Measurements from ENCODE around the gene PUS7L.
A peak's percentile ranks its signal among the peaks of the same experiment; 100 is the strongest.
"Not testable (repeated sequence)": the region's sequence is repeated elsewhere in the genome, so short reads cannot be mapped to it uniquely, and the experiment has no call there.

The PUS7L gene, protein sequence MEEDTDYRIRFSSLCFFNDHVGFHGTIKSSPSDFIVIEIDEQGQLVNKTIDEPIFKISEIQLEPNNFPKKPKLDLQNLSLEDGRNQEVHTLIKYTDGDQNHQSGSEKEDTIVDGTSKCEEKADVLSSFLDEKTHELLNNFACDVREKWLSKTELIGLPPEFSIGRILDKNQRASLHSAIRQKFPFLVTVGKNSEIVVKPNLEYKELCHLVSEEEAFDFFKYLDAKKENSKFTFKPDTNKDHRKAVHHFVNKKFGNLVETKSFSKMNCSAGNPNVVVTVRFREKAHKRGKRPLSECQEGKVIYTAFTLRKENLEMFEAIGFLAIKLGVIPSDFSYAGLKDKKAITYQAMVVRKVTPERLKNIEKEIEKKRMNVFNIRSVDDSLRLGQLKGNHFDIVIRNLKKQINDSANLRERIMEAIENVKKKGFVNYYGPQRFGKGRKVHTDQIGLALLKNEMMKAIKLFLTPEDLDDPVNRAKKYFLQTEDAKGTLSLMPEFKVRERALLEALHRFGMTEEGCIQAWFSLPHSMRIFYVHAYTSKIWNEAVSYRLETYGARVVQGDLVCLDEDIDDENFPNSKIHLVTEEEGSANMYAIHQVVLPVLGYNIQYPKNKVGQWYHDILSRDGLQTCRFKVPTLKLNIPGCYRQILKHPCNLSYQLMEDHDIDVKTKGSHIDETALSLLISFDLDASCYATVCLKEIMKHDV

DNA sequence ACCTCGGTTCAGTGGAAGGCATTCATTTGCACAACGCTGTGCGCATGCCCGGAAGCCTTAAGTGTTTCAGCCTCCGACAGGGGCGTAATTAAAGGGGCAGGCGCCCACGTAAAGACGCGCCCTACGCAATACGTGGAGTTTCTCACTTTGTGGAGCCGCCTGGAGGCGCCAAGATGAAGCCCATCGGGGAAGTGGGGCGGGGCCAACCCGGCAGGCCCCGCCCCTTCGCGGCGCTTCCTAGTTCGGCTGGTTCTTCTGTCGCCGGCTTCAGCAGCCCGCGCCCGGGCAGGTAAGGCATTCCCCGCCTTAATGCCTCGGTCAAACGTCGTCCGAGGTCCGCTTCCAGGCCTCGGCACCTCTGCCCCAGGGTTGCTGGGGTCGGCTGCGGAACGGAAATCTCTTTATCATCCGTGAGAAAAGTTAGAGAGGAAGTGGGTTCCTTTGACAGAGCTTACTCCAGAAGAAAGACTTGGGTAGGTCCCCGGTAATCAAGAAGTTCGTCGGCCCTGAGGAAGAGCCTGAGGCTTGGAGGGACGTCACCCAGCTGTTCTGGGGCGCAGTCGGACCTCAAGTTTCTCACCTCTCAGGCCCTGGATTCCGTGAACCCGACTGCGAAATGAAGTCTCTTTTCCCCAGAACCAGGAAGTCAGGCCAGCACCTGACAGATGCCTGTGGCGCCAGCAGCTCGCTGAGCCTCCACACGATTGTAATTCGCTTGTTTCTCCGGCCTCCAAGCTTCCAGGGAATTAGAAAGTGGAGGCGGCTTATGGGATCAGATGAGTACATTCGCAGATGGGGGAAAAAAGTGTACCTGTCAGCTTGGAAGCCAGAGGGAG is at the start of gene PUS7L, which contains the start of gene IRAK4:
Gene PUS7L, minus strand, starts transcription at position 63 of the 836 bp plus-strand sequence. CDS start 3,545 bp downstream, outside the sequence.
Gene IRAK4, plus strand, starts transcription at position 224 of the 836 bp plus-strand sequence. CDS start 9,161 bp downstream, outside the sequence.
- peak; percentile 97 for DNase-seq

DNA sequence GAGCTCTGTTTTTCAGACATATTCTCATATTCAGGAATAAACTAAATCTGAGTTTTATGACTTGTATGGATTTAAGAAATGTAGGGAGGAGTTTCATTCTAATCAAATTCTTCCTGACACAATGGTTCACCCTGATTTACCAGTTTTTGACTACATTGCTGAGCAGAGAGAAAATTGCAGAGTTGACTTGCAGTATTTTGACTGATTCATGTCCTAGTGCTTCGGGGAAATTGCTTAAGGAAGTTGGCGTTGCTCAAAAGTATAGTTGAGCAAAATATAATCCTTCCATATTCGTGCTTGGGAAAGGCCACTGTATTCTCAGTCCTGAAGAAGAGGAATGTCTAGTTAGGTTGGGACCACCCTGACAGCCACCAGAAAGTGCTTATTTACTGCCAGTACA is 48.8 kb upstream of the PUS7L start:
- no peak for DNase-seq

DNA sequence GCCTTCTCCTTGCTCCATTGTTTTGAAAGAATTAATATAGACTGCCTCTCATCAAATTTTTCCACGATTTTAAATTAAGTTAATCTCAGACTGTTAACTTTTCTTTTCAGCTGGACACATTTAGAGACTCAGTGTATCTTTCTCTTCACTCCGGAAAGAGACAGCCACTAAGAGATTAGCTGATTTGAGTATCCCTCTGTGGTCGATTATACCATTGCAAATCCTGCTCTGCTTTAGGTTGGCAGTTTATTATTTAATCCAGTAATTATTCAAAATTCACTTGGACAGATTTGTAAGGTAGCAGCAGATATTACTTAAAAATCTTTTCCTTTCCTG is 48.1 kb upstream of the PUS7L start:
- DNase-seq, result no peak

DNA sequence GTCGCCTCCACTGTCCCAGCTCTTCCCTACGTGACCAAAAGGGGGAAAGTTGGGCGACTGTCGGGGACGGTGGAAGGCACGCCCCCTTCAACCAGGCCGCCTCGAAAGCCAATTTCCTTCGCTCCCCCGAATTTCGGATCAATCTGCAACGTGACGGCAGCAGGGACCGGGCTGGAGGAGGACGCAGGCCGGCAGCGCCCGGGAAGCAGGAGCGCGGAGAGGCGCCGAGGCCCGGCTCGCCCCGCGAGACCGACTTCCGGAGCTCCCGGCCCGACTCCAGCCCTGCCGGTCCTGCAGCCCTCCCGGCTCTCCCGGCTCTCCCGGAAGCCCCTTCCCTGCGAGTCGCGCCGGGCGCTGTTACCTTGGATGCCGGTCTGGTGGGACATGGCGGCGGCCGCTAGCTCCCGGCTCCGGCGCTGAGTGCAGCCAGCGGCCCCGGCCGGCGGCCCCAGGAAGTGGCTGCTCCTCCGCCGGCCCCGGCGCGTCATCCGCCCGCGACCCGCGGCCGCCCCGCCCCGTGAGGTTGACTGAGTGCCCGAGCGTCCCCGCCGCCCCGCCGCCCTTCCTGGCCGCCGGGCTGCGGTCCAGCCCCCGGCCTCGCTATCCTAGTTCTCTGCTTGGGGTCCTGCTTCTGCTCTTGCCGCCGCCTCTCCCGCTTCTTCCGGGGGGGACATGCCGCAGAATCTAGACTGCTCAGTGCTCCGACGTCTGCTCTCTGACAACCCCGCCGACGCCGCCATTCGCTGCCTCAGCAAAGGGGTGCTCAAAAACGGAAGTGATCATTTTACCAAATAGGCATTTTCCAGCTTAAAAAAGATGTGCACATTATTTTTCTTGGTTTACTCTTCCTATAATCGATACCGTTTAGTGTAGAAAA is 47.5 kb upstream of the PUS7L start, which contains the start of gene TWF1:
Gene TWF1, minus strand, starts transcription at position 458 of the 877 bp plus-strand sequence. Its CDS starts 72 bp downstream, at position 386.
- DNase-seq, result peak; percentile 86

DNA sequence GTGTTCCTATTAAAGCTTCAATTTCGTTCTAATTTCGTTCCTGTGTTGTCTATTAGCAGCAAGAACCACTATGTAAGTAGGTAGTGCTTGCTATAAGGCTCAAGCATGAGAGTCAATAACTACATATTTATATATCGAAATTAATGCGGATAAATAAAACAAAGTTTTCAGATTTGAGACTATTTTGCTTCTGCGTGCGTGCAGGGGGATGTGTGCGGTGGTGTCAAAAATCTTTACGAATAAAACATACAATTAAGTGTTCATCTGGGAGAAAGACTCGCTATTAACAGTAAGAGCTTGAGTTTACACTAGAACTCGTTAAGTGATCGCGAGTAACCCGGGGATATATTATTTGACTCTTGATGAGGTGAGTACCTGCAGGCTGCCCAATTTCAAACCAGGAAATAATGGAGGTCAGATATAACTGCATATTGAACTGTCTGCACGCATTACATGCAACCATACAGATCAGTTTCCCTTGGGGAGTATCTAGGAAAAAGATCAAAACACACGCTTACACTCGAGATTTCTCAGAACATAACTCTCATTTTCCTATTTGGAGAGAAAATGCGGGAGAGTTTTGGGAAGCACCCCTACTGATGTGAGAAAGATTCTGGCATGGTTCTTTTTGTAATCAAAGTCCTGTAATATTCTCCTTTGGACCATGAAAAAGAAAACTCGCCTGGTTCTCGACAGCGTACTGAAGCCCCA is 46.7 kb upstream of the PUS7L start:
- no peak for DNase-seq

DNA sequence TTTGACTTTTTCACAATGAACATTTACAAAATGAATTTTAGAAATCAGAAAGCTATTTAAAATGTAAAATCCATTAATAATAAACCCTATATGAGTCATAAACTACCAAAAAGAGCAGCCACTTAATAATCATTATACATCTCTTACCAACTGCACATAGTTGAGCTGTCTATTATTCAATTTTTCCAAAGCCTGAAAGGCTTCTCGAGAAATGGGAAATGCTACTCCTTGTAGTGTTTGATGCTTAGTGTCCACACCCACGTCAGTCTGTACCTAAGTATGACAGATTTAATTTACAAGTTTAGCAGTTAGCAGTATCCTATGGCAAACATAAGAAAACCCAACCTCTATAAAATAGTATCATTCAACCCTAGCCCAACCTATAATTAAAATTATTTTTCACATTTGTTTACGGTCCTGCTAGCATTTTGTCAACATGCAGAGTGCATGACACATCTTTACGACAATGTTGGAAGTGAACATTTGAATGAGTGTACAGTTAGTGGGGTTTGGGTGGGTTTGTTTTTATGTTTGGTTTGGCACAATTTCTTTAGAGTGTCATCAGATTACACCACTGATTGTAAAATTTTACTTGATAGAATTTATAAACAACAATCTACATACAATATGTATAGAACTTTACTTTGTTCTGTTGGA is 39.1 kb upstream of the PUS7L start:
- DNase-seq, result no peak

DNA sequence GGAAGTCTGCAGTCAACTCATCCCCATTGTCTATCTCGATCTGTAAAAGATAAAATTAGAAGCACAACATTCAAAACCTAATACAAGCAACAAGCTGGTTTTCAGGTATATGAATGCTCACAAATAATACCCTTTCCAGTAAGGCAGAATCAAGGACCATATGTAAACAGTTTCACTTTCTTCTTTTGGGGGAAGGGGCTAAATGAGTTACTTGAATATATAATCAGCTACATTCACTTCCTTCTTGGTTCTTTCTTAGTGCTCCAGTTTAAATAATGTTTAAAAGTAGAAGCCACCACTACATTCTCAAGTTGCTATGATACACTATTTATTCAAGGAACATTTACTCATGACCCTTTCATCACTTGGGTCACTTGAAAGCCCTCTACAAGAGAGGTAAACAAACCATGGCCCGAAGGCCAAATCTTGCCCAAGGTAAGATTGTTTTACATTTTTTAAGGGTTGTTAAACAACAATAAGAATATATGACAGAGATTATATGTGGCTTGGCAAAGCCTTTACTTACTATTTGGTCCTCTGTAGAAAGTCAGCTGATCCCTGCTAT is 37.2 kb upstream of the PUS7L start:
- DNase-seq, result no peak

DNA sequence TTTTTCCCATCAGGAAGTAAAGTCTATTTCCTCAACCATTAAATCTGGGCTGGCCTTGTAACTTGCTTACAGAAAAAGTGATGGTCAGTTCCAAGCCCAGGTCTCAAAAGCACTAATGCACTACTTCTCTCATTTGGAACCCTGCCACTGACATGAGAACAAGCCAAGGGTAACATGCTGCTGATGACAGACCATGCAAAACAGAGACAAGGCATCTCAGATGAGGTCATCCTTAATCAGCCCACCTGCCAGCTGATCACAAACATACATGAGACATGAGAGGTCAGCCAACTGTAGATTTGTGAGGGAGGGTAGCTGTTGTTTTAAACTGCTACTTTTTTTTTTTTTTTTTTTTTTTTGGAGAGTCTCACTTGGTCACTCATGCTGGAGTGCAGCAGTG is 31.4 kb upstream of the PUS7L start:
- DNase-seq, result peak; percentile 58

DNA sequence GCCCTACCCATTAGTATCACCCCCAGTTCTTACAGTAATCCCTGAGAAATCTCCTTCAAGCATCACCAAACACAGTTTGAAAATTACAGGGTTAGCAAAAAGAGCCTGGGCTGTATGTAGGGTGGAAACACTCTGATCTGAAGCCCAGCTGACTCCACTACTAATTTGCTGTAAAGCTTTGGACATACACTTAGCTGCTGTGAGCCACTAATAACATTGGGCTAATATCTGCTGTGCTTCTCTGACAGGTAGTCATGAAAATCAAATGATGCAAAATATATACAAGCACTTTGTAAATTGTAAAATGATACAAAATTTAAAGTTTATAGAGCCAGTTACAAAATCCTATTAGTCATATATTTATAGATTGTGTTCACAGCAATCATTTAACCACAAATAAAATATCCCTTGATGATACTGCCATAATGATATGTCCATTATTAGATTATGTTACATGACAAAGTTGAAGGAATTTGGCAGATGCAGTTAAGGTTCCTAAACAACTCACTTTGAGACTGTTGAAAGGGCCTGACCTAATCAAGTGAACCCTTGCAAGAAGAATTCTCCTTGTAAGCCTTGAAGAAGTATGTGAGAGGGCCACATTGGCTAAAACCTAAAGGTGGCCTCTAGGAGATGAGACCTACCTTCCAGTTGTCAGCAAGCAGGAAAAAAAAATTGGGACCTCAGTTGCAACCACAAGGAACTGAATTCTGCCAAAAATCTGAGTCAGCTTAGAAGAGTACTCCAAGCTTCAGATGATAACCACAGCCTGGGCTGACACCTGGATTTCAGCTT is 28.5 kb upstream of the PUS7L start:
- peak; percentile 18 for DNase-seq

DNA sequence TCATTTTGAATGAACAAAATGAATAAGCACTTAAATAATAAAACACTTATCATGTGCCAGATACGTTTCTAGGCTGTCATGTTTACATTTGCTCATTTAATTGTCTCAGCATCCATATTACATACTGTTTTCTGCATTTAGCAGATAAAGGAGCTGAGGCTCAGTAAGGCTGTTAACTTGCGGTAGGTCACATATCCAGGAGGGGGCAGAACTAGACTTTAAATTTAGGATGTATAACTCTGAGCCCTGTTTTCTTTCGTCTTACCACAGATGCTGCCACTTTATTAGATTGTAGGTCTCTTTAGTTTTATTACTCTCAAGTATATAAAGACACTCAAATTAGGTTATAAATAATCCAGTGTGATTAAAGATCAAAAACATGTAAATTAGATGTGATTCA is 17.9 kb upstream of the PUS7L start:
- DNase-seq, result peak; percentile 22

DNA sequence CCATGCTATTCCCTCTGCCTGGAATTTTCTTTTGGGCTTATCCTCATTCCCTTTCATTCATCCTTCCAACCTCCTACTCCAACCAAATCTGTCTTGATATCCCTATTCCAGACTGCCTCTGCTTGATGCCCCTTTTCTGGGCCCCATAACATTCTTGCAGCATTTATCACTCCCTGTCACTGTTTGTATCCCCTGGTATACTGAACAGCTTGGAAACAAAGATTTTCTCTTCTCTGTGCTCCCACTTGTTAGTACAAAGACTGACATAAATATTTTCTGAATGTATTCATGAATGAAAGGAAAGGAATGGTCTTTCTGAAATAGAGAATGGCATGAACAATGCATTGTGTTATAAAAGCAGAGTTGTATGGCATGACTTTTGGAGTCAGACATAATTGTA is 7.7 kb upstream of the PUS7L start:
- peak; percentile 39 for DNase-seq

DNA sequence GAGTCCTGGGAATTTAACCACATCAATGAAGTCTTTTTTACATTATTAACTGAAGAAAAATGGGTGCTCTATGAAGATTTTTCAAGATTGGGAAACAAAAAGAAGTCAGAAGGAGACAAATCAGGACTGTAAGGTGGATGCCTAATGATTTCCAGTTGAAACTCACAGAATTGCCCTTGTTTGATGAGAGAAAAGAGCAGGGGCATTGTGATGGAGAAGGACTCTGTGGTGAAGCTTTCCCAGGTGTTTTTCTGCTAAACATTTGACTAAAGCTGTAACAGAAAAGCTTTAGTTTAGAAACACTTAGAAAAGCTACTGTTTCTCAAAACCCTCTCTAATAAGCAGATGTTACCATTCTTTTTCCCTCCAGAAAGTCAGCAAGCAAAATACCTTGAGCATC is 5.9 kb upstream of the PUS7L start:
- no peak for DNase-seq

DNA sequence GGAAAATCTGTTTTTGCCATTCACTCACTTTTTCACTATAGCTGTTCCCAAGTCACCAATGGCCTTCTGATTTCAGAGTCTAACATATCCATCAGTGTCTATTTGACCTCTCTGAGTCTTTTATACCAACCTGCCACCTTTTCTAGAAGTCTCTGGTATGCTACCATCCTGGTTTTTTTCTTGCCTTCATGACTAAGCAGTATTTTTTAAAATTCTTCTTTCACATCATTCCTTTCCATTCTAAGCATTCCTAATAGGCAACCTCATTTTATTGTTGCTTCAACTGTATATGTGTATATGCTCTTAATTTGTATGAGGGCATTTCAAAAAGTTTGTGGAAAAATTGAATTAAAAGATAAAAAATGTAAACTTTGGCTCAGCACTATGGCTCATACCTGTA is 5.2 kb upstream of the PUS7L start:
- no peak for DNase-seq

DNA sequence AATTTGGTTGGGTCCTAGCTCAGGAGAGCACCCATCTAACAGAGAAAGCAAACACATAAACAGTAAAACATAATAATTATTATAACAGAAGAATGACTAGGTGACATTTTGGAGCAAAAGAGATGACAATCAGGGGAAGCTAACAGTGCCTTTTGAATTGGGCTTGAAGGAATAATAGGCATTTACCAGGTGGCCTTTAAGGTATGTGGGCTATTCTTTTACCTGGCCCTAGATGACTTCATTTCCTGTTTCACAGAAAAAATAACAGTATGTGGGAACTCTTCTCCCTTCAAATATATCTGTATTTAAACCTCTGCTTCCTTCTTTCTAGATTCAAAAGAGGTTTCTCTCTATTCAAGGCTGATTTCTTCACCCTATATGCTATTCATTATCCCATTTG is 4.0 kb upstream of the PUS7L start:
- DNase-seq, result no peak

DNA sequence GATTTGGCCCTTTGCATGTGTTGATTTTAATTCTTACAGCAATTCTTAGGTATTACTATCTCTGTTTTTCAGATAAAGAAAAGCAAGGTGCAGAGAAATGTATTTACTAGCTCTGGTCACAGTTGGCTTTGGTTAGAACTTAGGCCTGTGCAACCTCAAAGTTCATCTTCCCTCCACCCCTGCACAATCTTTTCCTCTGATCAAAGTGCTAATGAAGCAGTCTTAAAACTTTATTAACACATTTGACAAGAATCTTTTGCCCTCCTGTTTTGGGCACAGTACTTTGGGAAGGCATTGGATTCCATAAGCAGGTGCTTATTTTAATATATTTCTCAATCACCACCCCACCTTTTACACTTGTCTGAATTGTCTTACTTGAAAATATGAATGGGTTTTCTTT is 2.9 kb upstream of the PUS7L start:
- DNase-seq, result no peak

DNA sequence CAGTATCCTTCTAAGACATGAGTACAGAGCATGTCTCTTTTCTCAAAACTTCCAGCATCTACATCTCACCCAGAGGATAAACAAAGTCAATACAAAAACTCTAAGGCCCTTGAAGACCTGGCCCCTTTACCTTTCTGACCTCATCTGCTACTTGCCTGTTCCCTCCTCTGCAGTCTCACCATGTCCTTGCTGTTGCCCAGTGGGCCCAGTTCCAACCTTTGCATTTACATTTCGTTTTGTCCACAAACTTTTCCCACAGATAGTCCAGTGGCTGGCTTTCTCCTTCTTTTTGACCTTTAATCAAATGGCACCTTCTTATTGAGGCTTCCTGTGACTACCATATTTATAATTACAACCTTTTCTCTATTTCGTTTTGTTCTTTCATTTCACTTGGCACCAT is 1.8 kb upstream of the PUS7L start:
- no peak for DNase-seq

DNA sequence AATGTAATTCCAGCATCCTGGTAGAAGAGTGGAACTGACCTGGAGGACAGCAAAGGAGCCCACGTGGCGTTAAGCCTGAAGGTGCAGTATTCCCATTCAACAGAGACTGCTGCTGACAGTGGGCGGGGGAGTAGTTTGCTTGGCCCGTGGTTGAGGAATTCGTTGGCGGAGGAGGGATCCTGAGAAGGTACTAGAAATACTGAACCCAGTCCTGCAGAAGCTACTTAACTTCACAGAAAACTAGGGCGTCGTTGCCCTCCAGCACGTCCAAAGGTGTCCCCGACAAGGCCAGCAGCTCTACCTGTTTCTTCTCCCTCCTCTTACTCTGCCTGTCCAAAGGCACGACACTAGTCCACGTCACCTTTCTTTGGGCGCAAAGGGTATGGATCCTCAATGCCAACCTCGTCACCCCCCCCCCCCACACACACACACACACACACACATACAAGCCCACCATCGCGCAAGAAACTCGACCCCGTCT is 303 bp downstream of the PUS7L start:
- peak; percentile 33 for DNase-seq

DNA sequence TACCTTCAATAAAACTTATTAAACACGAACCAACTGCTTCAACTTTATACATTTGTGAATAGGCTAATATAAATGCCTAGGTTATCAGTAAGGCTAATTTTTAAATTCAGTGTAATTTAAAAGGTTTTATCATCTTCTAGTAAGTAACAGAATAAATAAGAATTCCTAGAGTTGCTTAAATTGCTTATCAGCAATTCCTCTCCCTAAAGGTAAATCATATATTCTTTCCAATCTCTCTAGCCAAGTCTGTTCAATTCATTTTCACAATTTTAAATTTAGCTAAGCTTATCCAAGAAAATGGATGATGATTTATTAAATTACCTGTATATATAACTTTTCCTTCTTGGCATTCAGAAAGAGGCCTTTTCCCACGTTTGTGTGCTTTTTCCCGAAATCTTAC is 4.6 kb downstream of the PUS7L start:
- DNase-seq, result no peak

DNA sequence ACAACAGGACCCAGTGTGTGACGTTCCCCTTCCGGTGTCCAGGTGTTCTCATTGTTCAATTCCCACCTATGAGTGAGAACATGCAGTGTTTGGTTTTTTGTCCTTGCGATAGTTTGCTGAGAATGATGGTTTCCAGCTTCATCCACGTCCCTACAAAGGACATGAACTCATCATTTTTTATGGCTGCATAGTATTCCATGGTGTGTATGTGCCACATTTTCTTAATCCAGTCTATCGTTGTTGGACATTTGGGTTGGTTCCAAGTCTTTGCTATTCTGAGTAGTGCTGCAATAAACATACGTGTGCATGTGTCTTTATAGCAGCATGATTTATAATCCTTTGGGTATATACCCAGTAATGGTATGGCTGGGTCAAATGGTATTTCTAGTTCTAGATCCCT is 7.2 kb downstream of the PUS7L start:
- DNase-seq, result not testable (repeated sequence)

DNA sequence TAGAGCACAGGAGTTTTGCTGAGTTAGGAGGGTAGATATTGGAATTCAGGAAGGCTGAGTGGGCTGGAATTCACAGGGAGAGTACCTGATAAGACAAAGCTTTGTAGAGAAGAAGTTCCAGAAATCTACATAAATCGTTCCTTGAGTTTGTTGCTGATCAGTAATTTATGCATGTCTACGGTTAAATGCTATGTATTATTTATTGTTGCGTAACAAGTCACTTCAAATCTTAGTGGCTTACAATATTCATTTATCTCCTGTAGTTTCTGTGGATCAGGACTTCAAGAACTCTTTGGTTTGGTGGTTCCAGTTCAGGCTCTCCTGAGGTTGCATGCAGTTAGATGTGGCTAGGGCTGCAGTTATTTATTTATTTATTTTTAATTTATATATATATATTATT is 7.8 kb downstream of the PUS7L start:
- DNase-seq, result no peak
